Left cardiac atrium (tissue), 4 donors: ENCODE results near the gene INKA2. TPM values are rescaled to one million over a fixed set of nuclear protein-coding genes. Genes with fewer than 3 reads are reported as not detected.

Experiments used
- ATAC-seq, 2 donors: fragments of 200-7000 bp; cut with Tn5 transposase; one replicate each; pipeline ENCODE4 v1.9.1; 2020; ENCODE audit warnings: mild to moderate bottlenecking in 2 of 2, moderate library complexity in 2 of 2
- DNase-seq: peaks from one replicate; pipeline ENCODE4 v3.0.0-alpha.2; 2020
- intact Hi-C, 2 donors: fragments of 100-400 bp; cut with DNase I; formaldehyde crosslinking; loops; one replicate each; pipeline versions ENCODE4 v1.14.1 to v1.15.1; 2022 to 2023
- total RNA-seq, 2 donors: library from RNA; stranded (reverse); fragmentation: NEBNext Ultra II Directional; extraction: Animal tissue kit (Norgen Biotek cat#: 25700); gene quantifications; one replicate each; pipeline ENCODE4 v1.2.1, GENCODE V29; 2021
- donor health status: DM: no; HTN: yes; CAD: no.
- donor health status: DM: no; HTN: yes; CAD: no; lungs with severe emphysema.
- donor health status: DM: yes; HTN: yes; CAD: no.
- donor health status: Dilated cardiomyopathy.

Gene INKA2
- total RNA-seq, 2 donors from 2014 or later: 18.4 to 31.7 TPM

DNA sequence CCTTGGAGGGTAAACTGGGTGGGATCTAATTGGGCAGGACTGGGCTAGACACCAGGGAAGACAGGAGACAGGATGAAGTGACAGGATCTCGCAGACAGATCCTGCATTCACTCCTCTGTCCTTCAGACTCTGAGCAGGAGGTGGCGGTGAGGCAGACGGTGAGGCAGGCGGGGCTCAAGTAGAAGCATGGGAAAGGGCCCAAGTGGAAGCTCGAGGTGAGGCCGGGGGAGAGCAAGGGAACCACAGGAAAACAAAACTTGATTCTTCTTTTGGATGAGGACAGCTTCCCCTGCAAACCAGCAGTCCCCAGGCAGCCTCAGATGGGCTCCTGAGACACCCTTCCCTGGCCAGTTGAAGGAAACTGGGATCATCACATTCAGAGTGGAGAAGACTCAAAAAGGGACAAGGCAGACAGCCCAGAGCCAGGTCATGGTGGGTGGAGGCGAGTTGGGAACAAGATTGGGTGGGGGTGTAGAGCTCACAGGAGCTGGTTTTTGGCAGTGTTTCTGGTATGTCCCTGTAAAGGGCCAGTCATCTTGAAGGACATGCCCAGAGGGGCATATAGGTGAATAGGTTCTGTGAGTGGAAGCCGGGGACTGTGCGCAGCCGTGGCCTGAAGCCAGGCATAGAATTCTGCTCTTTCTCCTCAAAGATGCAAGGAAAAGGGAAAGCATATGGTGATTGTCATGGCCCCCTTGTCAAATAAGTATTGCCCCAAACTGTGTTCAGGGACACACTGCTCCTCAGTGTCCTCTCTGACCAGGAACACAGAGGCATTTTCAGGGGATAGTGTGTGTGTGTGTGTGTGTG, 18.0 kb downstream of the INKA2 start:
- no peak for DNase-seq
- peak in 1 of 2 donors; percentile 9 for ATAC-seq
- intact Hi-C loops: loop anchor here in 1 of 2 donors (2.0 kb wide), 1 partner anchor 18 kb away; the partner anchor contains the start of gene INKA2

DNA sequence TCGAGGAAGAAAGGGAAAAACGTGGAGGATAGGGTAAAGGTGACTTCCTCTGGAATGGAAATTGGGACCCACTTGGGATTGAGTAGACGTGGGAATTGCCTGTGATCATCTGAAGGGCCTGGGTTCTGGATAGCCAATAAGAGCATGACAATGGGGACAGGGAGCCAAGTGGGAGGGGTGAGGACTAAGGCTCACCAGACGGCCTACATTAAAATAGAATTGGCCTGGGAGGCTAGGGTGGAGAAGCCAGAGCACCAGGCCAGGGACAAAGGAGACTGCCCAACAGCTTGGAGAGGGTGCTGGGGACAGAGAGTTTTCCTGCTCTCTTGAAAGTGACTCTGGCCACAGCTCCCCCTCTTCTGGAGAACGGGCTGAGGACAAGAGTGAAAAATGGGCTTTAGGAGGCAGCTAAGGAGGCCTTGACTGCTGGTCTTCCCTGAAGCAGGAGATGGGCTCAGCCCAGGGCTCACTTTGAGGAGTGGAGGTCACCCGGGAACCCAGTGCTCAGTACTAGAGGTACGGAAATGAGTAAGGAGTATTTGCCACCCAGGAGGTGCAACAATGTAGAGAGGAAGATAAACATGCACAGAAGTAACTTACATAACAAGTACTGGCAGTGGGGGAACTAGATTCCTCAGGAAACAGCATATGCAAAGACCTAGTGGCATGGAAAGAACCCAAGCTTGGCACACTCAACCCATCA, 18.8 kb downstream of the INKA2 start:
- peak; percentile 58 for DNase-seq
- intact Hi-C loops: loop anchor here in 1 of 2 donors (2.0 kb wide), 1 partner anchor 18 kb away; the partner anchor contains the start of gene INKA2

GRCh38 chr1:111719674-111720132, 19.5 kb downstream of the INKA2 start:
- ATAC-seq (peak; percentile 18 to 57), DNase-seq (peak; percentile 73)
- intact Hi-C loops: loop anchor here (2.0 to 5.0 kb wide), 2 partner anchors 19 to 33 kb away; partner anchors contain the start of gene INKA2 (in 1 of the 2)

More for the DNA sequence above, 18.8 kb downstream of the INKA2 start:
- peak; percentile 62 to 67 for ATAC-seq

- intact Hi-C loops: loop anchor here in 1 of 2 donors (5.0 kb wide), 1 partner anchor 33 kb away; no protein-coding TSS in a partner anchor
- ATAC-seq (no peak), DNase-seq (no peak)
Observed at GRCh38 chr1:111719135-111719534, 20.1 kb downstream of the INKA2 start.

DNA sequence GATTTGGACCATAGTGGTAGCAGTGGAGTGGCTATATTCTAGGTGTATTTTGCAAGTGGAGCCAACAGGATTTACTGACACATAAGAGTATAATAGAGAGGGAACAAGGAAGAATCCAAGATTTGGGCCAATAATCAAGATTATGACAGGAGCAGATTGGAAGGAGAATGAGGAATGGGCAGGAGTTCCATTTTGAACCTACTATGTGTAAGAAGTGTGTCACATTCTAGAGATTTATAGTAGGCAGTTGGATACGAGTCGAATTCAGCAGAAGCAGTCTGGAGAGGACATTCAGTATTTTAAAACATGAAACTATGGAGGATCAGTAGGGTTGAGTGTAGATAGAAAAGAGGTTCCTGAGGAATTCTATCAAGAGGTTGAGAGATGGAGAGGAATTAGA, 21.7 kb downstream of the INKA2 start:
- no peak for DNase-seq
- ATAC-seq: no peak
- intact Hi-C loops: loop anchor here in 1 of 2 donors (5.0 kb wide), 1 partner anchor 35 kb away; no protein-coding TSS in a partner anchor

GRCh38 chr1:111716333-111716732, 22.9 kb downstream of the INKA2 start:
- ATAC-seq (no peak), DNase-seq (no peak)
- intact Hi-C loops: loop anchor here in 1 of 2 donors (5.0 kb wide), 1 partner anchor 36 kb away; no protein-coding TSS in a partner anchor

- no peak for ATAC-seq
- intact Hi-C loops: no loop called here
Observed at GRCh38 chr1:111709986-111710385, 29.2 kb downstream of the INKA2 start.

DNA sequence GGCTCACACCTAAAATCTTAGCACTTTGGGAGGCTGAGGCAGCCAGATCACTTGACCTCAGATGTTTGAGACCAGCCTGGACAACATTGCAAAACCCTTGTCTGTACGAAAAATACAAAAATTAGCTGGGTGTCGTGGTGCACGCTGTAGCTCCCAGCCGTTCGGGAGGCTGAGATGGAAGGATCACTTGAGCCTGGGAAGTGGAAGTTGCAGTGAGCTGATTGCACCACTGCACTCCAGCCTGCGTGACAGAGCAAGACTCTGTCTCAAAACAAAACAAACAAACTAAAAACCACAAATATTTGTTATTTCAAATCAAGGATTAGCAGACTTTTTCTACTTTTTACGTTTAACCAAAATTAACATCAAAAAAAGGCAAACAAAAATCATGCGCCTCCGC, 31.3 kb downstream of the INKA2 start:
- no peak for ATAC-seq

More at GRCh38 chr1:111709986-111710385, 29.2 kb downstream of the INKA2 start:
- DNase-seq: no peak

GRCh38 chr1:111706921-111707320, 32.3 kb downstream of the INKA2 start:
- intact Hi-C loops: no loop called here
- DNase-seq (no peak), ATAC-seq (no peak)

More for the DNA sequence above, 31.3 kb downstream of the INKA2 start:
- intact Hi-C loops: no loop called here
- no peak for DNase-seq

DNA sequence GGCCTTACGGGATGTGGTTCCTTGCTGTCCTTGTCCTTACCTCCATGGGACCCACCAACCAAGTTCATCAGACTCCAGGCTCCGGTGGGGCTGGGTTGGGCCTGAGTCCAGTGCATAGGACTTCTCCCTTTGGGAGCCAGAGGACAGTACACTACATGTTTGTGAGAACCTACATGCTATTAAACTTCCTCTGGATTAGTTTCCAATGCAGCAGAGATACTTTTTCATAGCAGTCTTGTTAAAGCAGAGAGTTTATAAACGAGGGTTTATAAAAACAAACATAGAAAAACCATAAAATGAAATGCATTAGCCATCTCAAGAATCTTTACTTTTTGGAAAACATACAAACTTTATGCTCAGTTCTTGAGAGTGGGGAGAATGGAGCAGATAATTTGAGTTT, 33.4 kb downstream of the INKA2 start:
- intact Hi-C loops: no loop called here
- ATAC-seq (no peak), DNase-seq (no peak)

DNA sequence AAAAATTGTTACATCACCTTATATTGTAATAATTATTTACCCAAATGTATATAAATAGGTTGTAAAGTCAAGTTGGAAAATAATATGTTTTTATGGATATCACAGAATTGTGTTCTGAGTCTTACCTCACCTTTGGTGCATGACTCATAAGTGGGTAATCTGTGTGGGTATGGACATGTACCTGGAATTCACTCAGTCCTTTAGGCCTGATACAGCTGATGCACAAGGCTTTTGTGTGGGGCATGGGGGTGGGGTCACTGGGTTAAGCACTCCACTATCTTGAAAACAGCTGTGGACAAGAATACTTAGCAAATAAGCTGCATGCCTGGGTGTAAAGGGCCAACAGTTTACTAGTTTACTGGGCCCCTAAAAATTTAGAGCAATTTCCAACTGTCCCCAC, 34.4 kb downstream of the INKA2 start:
- intact Hi-C loops: no loop called here
- ATAC-seq (peak in 1 of 2 donors; percentile 25), DNase-seq (no peak)

DNA sequence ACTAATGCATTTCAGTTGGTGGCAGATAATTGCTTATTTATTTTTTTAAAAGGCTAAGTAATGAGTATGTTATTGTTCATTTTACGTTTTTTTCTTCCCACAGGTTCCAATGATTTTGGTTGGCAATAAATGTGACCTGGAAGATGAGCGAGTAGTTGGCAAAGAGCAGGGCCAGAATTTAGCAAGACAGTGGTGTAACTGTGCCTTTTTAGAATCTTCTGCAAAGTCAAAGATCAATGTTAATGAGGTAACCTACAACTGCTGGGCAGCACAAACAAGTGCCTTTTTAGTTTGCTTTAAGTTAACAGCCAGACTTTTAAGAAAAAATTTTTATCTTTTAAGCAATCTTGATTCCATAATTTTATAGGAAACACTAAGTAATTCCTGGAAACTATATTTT, 35.0 kb downstream of the INKA2 start:
- DNase-seq (no peak), ATAC-seq (no peak)
- intact Hi-C loops: no loop called here

DNA sequence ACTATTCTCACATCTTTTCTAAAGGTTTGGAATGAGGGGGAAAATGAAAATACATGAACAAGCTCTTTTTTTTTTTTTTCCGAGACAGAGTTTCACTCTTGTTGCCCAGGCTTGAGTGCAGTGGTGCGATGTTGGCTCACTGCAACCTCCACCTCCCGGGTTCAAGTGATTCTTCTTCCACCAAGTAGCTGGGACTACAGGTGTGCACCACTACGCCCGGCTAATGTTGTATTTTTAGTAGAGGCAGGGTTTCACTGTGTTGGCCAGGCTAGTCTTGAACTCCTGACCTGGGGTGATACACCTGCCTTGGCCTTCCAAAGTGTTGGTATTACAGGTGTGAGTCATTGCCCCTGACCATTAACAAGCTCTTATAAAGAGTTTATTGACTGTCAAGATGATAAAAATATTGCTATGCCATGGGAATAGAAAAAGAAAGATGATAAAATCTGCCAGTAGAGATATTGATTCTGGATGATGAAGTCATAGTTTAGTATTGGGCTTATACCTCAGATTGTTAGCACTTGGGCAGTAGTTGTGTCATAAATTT, 36.6 kb downstream of the INKA2 start:
- intact Hi-C loops: no loop called here
- no peak for DNase-seq
- ATAC-seq: no peak

DNA sequence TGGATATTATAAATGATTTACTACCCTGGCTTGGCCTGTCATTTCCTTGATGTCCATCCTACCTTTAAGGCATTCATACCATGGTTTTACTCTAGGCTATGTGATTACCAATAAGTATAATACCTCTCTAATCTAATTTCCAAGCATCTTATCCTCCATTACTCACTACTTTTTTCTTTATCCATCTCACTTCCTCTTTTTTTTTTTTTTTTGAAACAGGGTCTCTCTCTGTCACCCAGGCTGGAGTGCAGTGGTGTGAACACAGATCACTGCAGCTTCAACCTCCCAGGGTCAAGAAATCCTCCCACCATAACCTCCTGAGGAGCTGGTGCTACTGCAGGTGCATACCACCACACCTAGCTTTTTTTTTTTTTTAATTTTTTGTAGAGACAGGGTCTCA, 39.9 kb downstream of the INKA2 start:
- DNase-seq: no peak
- ATAC-seq: no peak
- intact Hi-C loops: no loop called here

- no peak for ATAC-seq
- intact Hi-C loops: no loop called here
- DNase-seq: no peak
Observed at GRCh38 chr1:111696330-111696729, 42.9 kb downstream of the INKA2 start.

DNA sequence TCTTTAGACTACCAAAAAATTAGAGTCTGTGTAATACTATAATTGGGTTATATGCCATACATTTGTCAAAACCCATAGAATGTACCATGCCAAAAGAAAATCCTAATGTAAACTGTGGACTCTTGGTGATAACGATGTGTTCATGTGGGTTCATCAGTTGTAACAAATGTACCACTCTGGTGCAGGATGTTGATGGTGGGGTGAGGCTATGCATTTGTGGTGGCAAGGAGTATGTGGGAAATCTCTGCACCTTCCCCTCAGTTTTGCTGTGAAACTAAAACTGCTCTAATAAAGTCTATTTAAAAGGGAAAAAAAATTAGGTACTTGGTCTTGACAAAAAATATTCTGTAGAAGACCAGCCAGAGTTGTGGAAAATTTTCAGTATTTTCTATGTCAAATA, 43.4 kb downstream of the INKA2 start:
- intact Hi-C loops: no loop called here
- ATAC-seq (no peak), DNase-seq (no peak)

DNA sequence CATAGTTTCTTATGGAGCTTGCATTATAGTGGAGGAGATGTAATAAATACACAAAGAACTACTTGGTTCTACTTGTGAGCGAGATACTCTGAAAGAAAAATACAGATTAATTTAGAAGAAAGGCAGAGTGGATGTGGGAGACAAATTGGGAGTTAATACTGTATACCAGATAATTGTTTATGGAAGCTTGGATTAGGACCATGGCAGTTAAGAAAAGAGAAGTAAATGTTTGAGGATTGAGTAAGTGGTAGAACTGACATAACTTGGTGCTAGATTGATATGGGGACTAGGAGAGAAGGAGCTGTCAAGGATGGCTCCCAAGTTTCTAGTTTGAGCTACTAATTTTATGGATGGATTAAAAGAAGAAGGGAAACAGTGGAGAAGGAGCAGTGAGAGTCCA, 47.3 kb downstream of the INKA2 start:
- intact Hi-C loops: no loop called here
- ATAC-seq (no peak), DNase-seq (no peak)

- ATAC-seq (peak; percentile 67 to 78), DNase-seq (peak; percentile 53)
- intact Hi-C loops: no loop called here
Observed at GRCh38 chr1:111690306-111690617, 48.9 kb downstream of the INKA2 start.
